Osteoblast (primary cell): ENCODE data around the gene TMEM38B. TPM values are rescaled to one million over a fixed set of nuclear protein-coding genes. Genes with fewer than 3 reads are reported as not detected.

Experiments
- DNase-seq: peaks from one replicate; pipeline ENCODE4 v3.0.0; 2011; ENCODE audit warnings: low spot score, mixed read lengths; ENCODE audit not compliant: insufficient read length; ENCODE audit errors: missing footprints
- H2AFZ ChIP-seq: 2 replicates; pipeline ENCODE4 v1.6.0; 2011; ENCODE audit warnings: mild to moderate bottlenecking, low read length
- H3K27ac ChIP-seq: 2 replicates; pipeline ENCODE4 v1.5.1; 2011; ENCODE audit warnings: mild to moderate bottlenecking, low read depth, low read length, moderate library complexity
- H3K27me3 ChIP-seq: 2 replicates; pipeline ENCODE4 v1.6.0; 2012; ENCODE audit warnings: mild to moderate bottlenecking, control low read depth, inconsistent platforms, low read length, moderate library complexity; ENCODE audit not compliant: insufficient read depth
- H3K36me3 ChIP-seq: 2 replicates; pipeline ENCODE4 v1.5.1; 2011; ENCODE audit warnings: mild to moderate bottlenecking, low read length, control low read depth, moderate library complexity; ENCODE audit not compliant: insufficient read depth
- H3K4me1 ChIP-seq: 2 replicates; pipeline ENCODE4 v1.5.1; 2011; ENCODE audit warnings: mild to moderate bottlenecking, low read length, control low read depth, moderate library complexity; ENCODE audit not compliant: insufficient read depth
- H3K4me2 ChIP-seq: 2 replicates; pipeline ENCODE4 v1.6.0; 2011; ENCODE audit warnings: mild to moderate bottlenecking, low read length; ENCODE audit not compliant: insufficient read depth
- H3K4me3 ChIP-seq: fragments of 200-600 bp; sonication (generic); 3 replicates; pipeline ENCODE4 v1.5.1; 2012; ENCODE audit warnings: mild to moderate bottlenecking, low read length, inconsistent platforms; ENCODE audit not compliant: insufficient read depth
- H3K79me2 ChIP-seq: 2 replicates; pipeline ENCODE4 v1.6.0; 2012; ENCODE audit warnings: mild to moderate bottlenecking, low read length, control low read depth, inconsistent platforms; ENCODE audit not compliant: insufficient read depth
- H3K9me3 ChIP-seq: 2 replicates; pipeline ENCODE4 v1.5.1; 2011; ENCODE audit warnings: low read depth, low read length, control low read depth
- H4K20me1 ChIP-seq: 2 replicates; pipeline ENCODE4 v1.6.0; 2012; ENCODE audit warnings: mild to moderate bottlenecking, low read length, control low read depth; ENCODE audit not compliant: insufficient read depth
- total RNA-seq: library from RNA; depleted of rRNA; stranded (reverse); fragments of >200 nt; gene quantifications from 2 replicates; pipeline ENCODE4 v1.2.3, GENCODE V29; 2012
- TF ChIP-seq, protein P1 (sequence below): IDR thresholded peaks from 2 replicates; pipeline ENCODE4 v1.5.1; 2011; ENCODE audit warnings: mild to moderate bottlenecking, low read depth, low read length, moderate library complexity; ENCODE audit errors: extremely low read depth

TMEM38B gene
- total RNA-seq, 1 donor, result 22.4 TPM

DNA sequence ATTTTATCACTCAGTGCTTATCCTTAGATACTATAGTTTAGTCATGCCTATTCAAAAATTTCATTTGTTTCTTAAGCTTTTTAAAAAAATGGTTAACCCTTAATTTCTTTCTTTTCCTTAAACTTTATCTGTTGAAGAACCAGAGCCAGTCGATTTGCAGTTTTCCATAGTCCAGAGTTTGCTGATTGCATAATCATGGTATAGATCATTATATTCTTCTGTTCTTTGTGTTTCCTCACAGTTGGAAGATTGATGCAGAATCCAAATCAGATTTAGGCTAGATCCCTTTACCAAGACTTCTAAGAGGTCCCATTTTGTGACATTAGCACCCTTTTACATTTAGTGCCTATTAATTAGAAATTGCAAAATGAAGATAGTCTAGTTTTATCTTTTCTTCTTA, 18.0 kb downstream of the TMEM38B start:
- Histone ChIP-seq H3K4me1 (no peaks in the 10 kb centered on the region), H3K27me3 (no peaks in the 10 kb centered on the region), H2AFZ (no peak overlapping the region)

DNA sequence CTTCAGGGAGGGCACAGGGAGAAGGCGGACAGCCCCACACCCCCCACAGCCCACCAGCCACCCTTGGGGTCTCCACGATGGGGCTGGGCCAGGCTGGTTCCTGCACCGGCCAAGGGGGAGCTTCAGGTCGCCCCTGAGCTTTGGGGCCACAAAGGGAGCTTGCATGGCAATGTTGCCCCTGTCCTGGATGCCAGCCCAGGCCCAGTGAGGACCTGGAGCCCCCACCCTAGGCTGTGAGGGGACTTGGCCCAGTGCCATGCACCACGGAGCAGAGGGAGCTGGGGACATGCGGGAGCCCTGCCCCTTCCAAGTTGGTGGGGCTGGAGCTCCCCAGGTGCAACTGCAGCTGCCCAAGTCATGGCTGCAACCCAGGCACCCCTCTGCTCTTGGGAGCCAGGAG, 18.4 kb downstream of the TMEM38B start:
- H3K27ac ChIP-seq, result no peak overlapping the region
- no peaks in the 10 kb centered on the region for H3K36me3 ChIP-seq
- no peaks in the 10 kb centered on the region for H4K20me1 ChIP-seq
- no peaks in the 10 kb centered on the region for H3K27me3 ChIP-seq
- H2AFZ ChIP-seq, result no peak overlapping the region
- TF ChIP-seq, protein P1, sequence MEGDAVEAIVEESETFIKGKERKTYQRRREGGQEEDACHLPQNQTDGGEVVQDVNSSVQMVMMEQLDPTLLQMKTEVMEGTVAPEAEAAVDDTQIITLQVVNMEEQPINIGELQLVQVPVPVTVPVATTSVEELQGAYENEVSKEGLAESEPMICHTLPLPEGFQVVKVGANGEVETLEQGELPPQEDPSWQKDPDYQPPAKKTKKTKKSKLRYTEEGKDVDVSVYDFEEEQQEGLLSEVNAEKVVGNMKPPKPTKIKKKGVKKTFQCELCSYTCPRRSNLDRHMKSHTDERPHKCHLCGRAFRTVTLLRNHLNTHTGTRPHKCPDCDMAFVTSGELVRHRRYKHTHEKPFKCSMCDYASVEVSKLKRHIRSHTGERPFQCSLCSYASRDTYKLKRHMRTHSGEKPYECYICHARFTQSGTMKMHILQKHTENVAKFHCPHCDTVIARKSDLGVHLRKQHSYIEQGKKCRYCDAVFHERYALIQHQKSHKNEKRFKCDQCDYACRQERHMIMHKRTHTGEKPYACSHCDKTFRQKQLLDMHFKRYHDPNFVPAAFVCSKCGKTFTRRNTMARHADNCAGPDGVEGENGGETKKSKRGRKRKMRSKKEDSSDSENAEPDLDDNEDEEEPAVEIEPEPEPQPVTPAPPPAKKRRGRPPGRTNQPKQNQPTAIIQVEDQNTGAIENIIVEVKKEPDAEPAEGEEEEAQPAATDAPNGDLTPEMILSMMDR, result no peak
- DNase-seq, result peak; percentile 14
- no peaks in the 10 kb centered on the region for H3K79me2 ChIP-seq
- no peak overlapping the region for H3K4me2 ChIP-seq
- H3K9me3 ChIP-seq, result no peaks in the 10 kb centered on the region
- H3K4me1 ChIP-seq, result no peaks in the 10 kb centered on the region
- H3K4me3 ChIP-seq, result no peak overlapping the region

More for the DNA sequence above, 18.0 kb downstream of the TMEM38B start:
- no peaks in the 10 kb centered on the region for H3K79me2 ChIP-seq
- no peak overlapping the region for H3K27ac ChIP-seq
- H3K36me3 ChIP-seq, result no peaks in the 10 kb centered on the region
- TF ChIP-seq, protein P1, result no peak
- H3K9me3 ChIP-seq, result no peaks in the 10 kb centered on the region
- H3K4me3 ChIP-seq, result no peak overlapping the region
- no peaks in the 10 kb centered on the region for H4K20me1 ChIP-seq
- DNase-seq, result peak; percentile 26
- no peak overlapping the region for H3K4me2 ChIP-seq

DNA sequence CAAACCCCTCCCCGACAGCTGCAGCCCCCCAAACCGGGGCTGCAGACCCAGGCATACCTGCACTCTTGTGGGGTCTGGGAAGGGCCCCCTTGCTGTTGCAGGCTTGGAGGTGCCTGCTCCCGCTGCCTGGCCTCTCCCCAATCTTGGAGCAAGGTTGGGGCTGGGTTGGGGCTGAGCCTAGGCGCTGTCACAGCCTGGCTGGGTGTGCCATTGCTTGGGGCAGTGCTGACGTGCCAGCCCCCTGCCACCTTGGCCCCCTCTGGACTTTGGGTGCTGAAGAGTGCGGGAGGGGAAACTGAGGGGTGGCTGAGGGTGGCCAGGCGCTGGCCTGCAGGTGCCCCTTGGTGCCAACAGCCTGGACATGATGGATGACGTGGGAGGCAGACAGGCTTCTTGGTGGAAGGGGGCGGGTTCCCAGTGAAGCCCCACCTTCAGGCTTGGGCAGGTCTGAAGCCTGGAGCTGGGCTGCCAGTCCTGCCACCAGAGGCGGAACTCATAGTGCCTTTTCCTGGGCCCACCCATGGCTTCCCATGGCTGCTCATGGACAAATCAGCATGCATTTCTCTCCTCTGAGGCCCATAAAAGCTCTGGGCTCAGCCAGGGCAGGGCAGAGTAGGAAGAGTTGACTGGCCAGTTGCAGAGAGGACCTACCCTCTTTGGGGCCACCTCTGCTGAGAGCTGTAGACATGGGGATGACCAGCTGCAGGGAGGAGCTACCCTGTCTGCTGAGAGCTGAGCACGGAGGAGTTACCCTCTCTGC, 19.1 kb downstream of the TMEM38B start:
- no peak for DNase-seq
- no peaks in the 10 kb centered on the region for H3K79me2 ChIP-seq
- H3K36me3 ChIP-seq, result no peaks in the 10 kb centered on the region
- no peak overlapping the region for H3K4me2 ChIP-seq
- H3K27ac ChIP-seq, result no peak overlapping the region
- H3K4me3 ChIP-seq, result no peak overlapping the region
- TF ChIP-seq, protein P1, result no peak
- H3K4me1 ChIP-seq, result no peaks in the 10 kb centered on the region
- H2AFZ ChIP-seq, result no peak overlapping the region
- H3K9me3 ChIP-seq, result no peaks in the 10 kb centered on the region
- H3K27me3 ChIP-seq, result no peaks in the 10 kb centered on the region
- H4K20me1 ChIP-seq, result no peaks in the 10 kb centered on the region

DNA sequence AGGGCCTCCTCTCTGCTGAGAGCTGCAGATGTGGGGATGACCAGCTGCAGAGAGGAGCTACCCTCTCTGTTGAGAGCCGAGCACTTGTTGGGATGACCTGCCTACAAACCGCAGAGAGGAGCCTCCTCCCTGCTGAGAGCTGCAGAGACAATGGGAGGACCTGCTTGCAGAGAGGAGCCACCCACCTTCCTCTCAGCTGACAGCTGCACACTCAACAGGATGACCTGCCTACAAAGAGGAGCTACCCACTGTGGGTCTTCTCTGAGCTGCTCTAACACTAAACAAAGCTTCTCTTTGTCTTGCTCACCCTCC, 19.6 kb downstream of the TMEM38B start:
- Histone ChIP-seq H3K27me3 (no peaks in the 10 kb centered on the region), H3K36me3 (no peaks in the 10 kb centered on the region), H3K79me2 (no peaks in the 10 kb centered on the region), H3K4me3 (no peak overlapping the region), H3K27ac (no peak overlapping the region), H4K20me1 (no peaks in the 10 kb centered on the region), H2AFZ (no peak overlapping the region), H3K4me2 (no peak overlapping the region), H3K4me1 (no peaks in the 10 kb centered on the region), H3K9me3 (no peaks in the 10 kb centered on the region)
- DNase-seq, result no peak
- TF ChIP-seq, protein P1, result no peak
